Keratinocyte (primary cell): ENCODE results near the gene TM2D3. TPM values are rescaled to one million over a fixed set of nuclear protein-coding genes. Genes with fewer than 3 reads are reported as not detected.

ENCODE experiments used
- DNase-seq: peaks from one replicate; pipeline ENCODE4 v3.0.0-alpha.2; 2011; ENCODE audit warnings: low read depth, missing footprints, low spot score
- FAIRE-seq: peaks from 2 replicates; lab custom pipeline; 2011; peaks lifted over from hg19 to GRCh38; lab: Jason Lieb, UNC
- H2AFZ ChIP-seq: 2 replicates; pipeline ENCODE4 v1.6.0; 2012; ENCODE audit warnings: low read length, control low read depth, inconsistent platforms; ENCODE audit not compliant: control insufficient read depth
- H3K27ac ChIP-seq: 2 replicates; pipeline ENCODE4 v1.5.1; 2011; ENCODE audit warnings: low read length; ENCODE audit not compliant: control insufficient read depth, insufficient read depth
- H3K27me3 ChIP-seq: 3 replicates; pipeline ENCODE4 v1.6.0; 2011; ENCODE audit warnings: low read length; ENCODE audit not compliant: control insufficient read depth, insufficient read depth; ENCODE audit errors: extremely low read depth
- H3K36me3 ChIP-seq, 2 experiments: 2 replicates in 1 of 2; 3 replicates in 1 of 2; pipeline ENCODE4 v1.5.1; 2011; ENCODE audit warnings: low read length in 2 of 2, mild to moderate bottlenecking in 1 of 2; ENCODE audit not compliant: control insufficient read depth in 2 of 2, insufficient read depth in 2 of 2; ENCODE audit errors: extremely low read depth in 1 of 2
- H3K4me1 ChIP-seq: 3 replicates; pipeline ENCODE4 v1.5.1; 2011; ENCODE audit warnings: low read length; ENCODE audit not compliant: control insufficient read depth, insufficient read depth; ENCODE audit errors: extremely low read depth
- H3K4me2 ChIP-seq: 3 replicates; pipeline ENCODE4 v1.6.0; 2011; ENCODE audit warnings: low read depth, low read length; ENCODE audit not compliant: control insufficient read depth, insufficient read depth; ENCODE audit errors: extremely low read depth
- H3K4me3 ChIP-seq, 3 experiments: fragments of 200-600 bp in 1 of 3; sonication (generic) in 1 of 3; 2 replicates in 2 of 3; 3 replicates in 1 of 3; pipeline ENCODE4 v1.5.1; 2011 to 2016; ENCODE audit warnings: low read length in 3 of 3, mild to moderate bottlenecking in 3 of 3, control low read depth in 2 of 3, inconsistent platforms in 1 of 3, low read depth in 1 of 3, mixed read lengths in 1 of 3, mixed run types in 1 of 3, moderate library complexity in 1 of 3; ENCODE audit not compliant: control insufficient read depth in 2 of 3, insufficient read depth in 2 of 3; ENCODE audit errors: extremely low read depth in 1 of 3
- H3K79me2 ChIP-seq: 2 replicates; pipeline ENCODE4 v1.6.0; 2012; ENCODE audit warnings: low read length; ENCODE audit not compliant: control insufficient read depth, insufficient read depth
- H3K9ac ChIP-seq: 3 replicates; pipeline ENCODE4 v1.6.0; 2011; ENCODE audit warnings: low read length; ENCODE audit not compliant: control insufficient read depth, insufficient read depth; ENCODE audit errors: extremely low read depth
- H3K9me1 ChIP-seq: 3 replicates; pipeline ENCODE4 v1.6.0; 2011; ENCODE audit warnings: low read length; ENCODE audit not compliant: control insufficient read depth, insufficient read depth; ENCODE audit errors: extremely low read depth
- H3K9me3 ChIP-seq: 2 replicates; pipeline ENCODE4 v1.5.1; 2012; ENCODE audit warnings: low read depth, low read length; ENCODE audit not compliant: control insufficient read depth
- H4K20me1 ChIP-seq: 3 replicates; pipeline ENCODE4 v1.6.0; 2011; ENCODE audit warnings: low read length; ENCODE audit not compliant: control insufficient read depth, insufficient read depth; ENCODE audit errors: extremely low read depth
- EZH2 ChIP-seq: IDR thresholded peaks from one replicate; pipeline ENCODE4 v1.6.1; 2012; ENCODE audit warnings: inconsistent platforms, mild to moderate bottlenecking, low read length, moderate library complexity
- dilution Hi-C: fragments of 300-500 bp; cut with MboI; formaldehyde crosslinking; loops from one replicate; pipeline ENCODE4 v1.7.0; 2020; ENCODE audit warnings: low sequenced_read_pairs; ENCODE audit not compliant: extremely low pct_ligation_motif_present
- polyA plus RNA-seq, 5 experiments: library from polyadenylated mRNA; depleted of rRNA in 3 of 5; stranded (reverse) in 3 of 5; stranded (forward) in 1 of 5; unstranded in 1 of 5; fragments of >200 nt; gene quantifications; 1 replicate in 1 of 5; 2 replicates in 3 of 5; 3 replicates in 1 of 5; pipeline versions ENCODE4 v1.2.1 to v1.2.3, GENCODE V29; 2011 to 2012; ENCODE audit warnings: missing spikeins in 2 of 5, low read depth in 1 of 5, low replicate concordance in 1 of 5
- small RNA-seq, 3 experiments: library from RNA; depleted of rRNA; stranded (forward); fragments of <200 nt; gene quantifications; one replicate each; pipeline ENCODE3, GENCODE V24; 2012; ENCODE audit warnings: low read depth in 3 of 3, low replicate concordance in 1 of 3; ENCODE audit not compliant: insufficient read length in 3 of 3
- TF ChIP-seq, protein P1 (sequence below), 3 experiments: IDR thresholded peaks in 1 of 3; conservative IDR thresholded peaks in 1 of 3; optimal IDR thresholded peaks in 1 of 3; 2 replicates in 2 of 3; 3 replicates in 1 of 3; pipeline versions ENCODE3 to v1.5.1; 2011; ENCODE audit warnings: low read length in 3 of 3, mild to moderate bottlenecking in 3 of 3, moderate library complexity in 2 of 3, control low read depth in 1 of 3, inconsistent platforms in 1 of 3; ENCODE audit not compliant: insufficient read depth in 2 of 3; ENCODE audit errors: extremely low read depth in 1 of 3

Gene TM2D3
- polyA plus RNA-seq, 1 donor (not counting 4 experiments of a cell fraction or from before 2014, with no cell fraction given): 56.7 TPM

DNA sequence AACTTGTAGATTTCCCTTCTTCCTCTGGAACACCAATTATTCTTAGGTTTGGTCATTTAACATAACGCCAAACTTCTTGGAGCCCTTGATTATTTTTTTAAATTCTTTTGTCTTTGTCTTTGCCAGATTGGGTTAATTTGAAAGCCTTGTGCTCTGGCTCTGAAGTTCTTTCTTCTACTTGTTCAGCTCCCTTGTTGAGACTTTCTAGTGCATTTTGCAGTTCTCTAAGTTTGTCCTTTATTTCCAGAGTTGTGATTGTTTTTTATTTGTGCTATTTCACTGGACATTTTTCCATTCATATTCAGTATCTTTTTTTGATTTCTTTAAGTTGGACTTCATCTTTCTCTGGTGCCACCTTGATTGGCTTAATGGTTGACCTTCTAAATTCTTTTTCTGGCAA is 55.5 kb downstream of the TM2D3 start:
- FAIRE-seq: no peak
- dilution Hi-C loops: no loop called here
- H3K27ac ChIP-seq: no peak overlapping the region

More for the DNA sequence above, 55.5 kb downstream of the TM2D3 start:
- Histone ChIP-seq H3K9me3 (no peaks in the 10 kb centered on the region), H3K79me2 (no peaks in the 10 kb centered on the region), H3K9me1 (no peaks in the 10 kb centered on the region), H3K4me3 (no peak overlapping the region), H3K4me1 (no peaks in the 10 kb centered on the region), H4K20me1 (no peaks in the 10 kb centered on the region), H3K36me3 (no peaks in the 10 kb centered on the region), H3K9ac (no peak overlapping the region), H3K27me3 (peaks cover 27% of the 10 kb centered on the region), H3K4me2 (no peak overlapping the region), H2AFZ (no peak overlapping the region)
- no peak for TF ChIP-seq EZH2
- TF ChIP-seq, protein P1, sequence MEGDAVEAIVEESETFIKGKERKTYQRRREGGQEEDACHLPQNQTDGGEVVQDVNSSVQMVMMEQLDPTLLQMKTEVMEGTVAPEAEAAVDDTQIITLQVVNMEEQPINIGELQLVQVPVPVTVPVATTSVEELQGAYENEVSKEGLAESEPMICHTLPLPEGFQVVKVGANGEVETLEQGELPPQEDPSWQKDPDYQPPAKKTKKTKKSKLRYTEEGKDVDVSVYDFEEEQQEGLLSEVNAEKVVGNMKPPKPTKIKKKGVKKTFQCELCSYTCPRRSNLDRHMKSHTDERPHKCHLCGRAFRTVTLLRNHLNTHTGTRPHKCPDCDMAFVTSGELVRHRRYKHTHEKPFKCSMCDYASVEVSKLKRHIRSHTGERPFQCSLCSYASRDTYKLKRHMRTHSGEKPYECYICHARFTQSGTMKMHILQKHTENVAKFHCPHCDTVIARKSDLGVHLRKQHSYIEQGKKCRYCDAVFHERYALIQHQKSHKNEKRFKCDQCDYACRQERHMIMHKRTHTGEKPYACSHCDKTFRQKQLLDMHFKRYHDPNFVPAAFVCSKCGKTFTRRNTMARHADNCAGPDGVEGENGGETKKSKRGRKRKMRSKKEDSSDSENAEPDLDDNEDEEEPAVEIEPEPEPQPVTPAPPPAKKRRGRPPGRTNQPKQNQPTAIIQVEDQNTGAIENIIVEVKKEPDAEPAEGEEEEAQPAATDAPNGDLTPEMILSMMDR (optimal IDR thresholded peaks at IDR 0.05 in 1 of 3, IDR thresholded peaks at IDR 0.05 in 1 of 3, conservative IDR thresholded peaks at IDR 0.05 in 1 of 3; ENCODE audit: extremely low read depth in 1 of 3, insufficient read depth in 2 of 3, low read length in 3 of 3): no peak
- DNase-seq: no peak

Small RNA genes lying within 50 kb of the gene (small RNA-seq; reads per million reads assigned to genes)
- gene RNU6-807P: 0 reads per million in 3 experiments

Other genes starting within 250 kb of the TM2D3 start
- gene PCSK6, start 162.7 kb downstream of the TM2D3 start, polyA plus RNA-seq: 3.1 to 4.4 TPM (median 3.5 TPM) in 3 replicates
- 2.8 to 3.9 TPM (median 3.0 TPM) in 3 replicates for gene TARS3, start 72.1 kb upstream of the TM2D3 start, polyA plus RNA-seq
- gene OR4F6, start 151.1 kb upstream of the TM2D3 start, polyA plus RNA-seq: not detected in 3 replicates
- not detected in 3 replicates for gene OR4F15, start 159.8 kb upstream of the TM2D3 start, polyA plus RNA-seq